A673 (cell line): ENCODE data around the gene TTR. TPM values are rescaled to one million over a fixed set of nuclear protein-coding genes. Genes with fewer than 3 reads are reported as not detected.
A peak's percentile ranks its signal among the peaks of the same experiment; 100 is the strongest.

Experiments used
- BruUV-seq: library from RNA; stranded (reverse); fragments of 400-500 nt; replicated peaks from 2 replicates; lab custom pipeline; 2021; lab: Mats Ljungman, UMichigan
- CTCF ChIA-PET: fragments of 300-600 bp; sonication (Branson Sonifier 250); formaldehyde crosslinking; loops from one replicate; lab custom pipeline; 2022; ENCODE audit warnings: antibody characterized with exemption; lab: Charles Lee
- POLR2A ChIA-PET: fragments of 300-600 bp; sonication (Branson Sonifier 250); formaldehyde crosslinking; loops from one replicate; lab custom pipeline; 2022; ENCODE audit warnings: antibody characterized with exemption; ENCODE audit not compliant: low non-redundant PET; lab: Charles Lee
- DNase-seq: peaks from one replicate; pipeline ENCODE4 v3.0.0-alpha.2; 2015; ENCODE audit warnings: low spot score
- H3K27ac ChIP-seq: fragments of 200-600 bp; sonication (generic); 2 replicates; pipeline ENCODE4 v1.5.1; 2016; ENCODE audit warnings: mixed run types, low read depth, mild to moderate bottlenecking, mixed read lengths, antibody characterized with exemption, low read length; ENCODE audit not compliant: poor library complexity, severe bottlenecking
- H3K27me3 ChIP-seq: fragments of 200-600 bp; sonication (generic); replicated peaks from 2 replicates; pipeline ENCODE4 v1.6.1; 2017; ENCODE audit warnings: mixed run types, low read depth, mild to moderate bottlenecking, mixed read lengths, antibody characterized with exemption, low read length; ENCODE audit not compliant: insufficient read depth, poor library complexity
- H3K36me3 ChIP-seq: fragments of 200-600 bp; sonication (generic); 2 replicates; pipeline ENCODE4 v1.6.1; 2016; ENCODE audit warnings: mixed run types, mild to moderate bottlenecking, mixed read lengths, antibody characterized with exemption, low read length; ENCODE audit not compliant: insufficient read depth, poor library complexity, severe bottlenecking
- H3K4me1 ChIP-seq: fragments of 200-600 bp; sonication (generic); 2 replicates; pipeline ENCODE4 v1.6.1; 2017; ENCODE audit warnings: mixed run types, mild to moderate bottlenecking, mixed read lengths, antibody characterized with exemption, low read length; ENCODE audit not compliant: insufficient read depth, poor library complexity, severe bottlenecking
- H3K4me3 ChIP-seq: fragments of 200-600 bp; sonication (generic); 2 replicates; pipeline ENCODE4 v1.5.1; 2016; ENCODE audit warnings: low read depth, mixed run types, mild to moderate bottlenecking, mixed read lengths, low read length; ENCODE audit not compliant: poor library complexity, severe bottlenecking
- H3K9me3 ChIP-seq: fragments of 200-600 bp; sonication (generic); 2 replicates; pipeline ENCODE4 v1.6.1; 2016; ENCODE audit warnings: mixed run types, low read depth, mild to moderate bottlenecking, mixed read lengths, antibody characterized with exemption, low read length; ENCODE audit not compliant: poor library complexity, severe bottlenecking
- EZH2 ChIP-seq: fragments of 200-600 bp; sonication (generic); IDR thresholded peaks from 2 replicates; pipeline ENCODE4 v1.6.1; 2017; ENCODE audit warnings: borderline replicate concordance, low read depth, mild to moderate bottlenecking, mixed read lengths, antibody characterized with exemption, low read length; ENCODE audit not compliant: poor library complexity, severe bottlenecking
- intact Hi-C: fragments of 100-400 bp; cut with micrococcal nuclease; formaldehyde crosslinking; loops from one replicate; pipeline ENCODE4 v1.10.0; 2022; ENCODE audit not compliant: unreplicated experiment
- total RNA-seq: library from RNA; stranded (reverse); gene quantifications from 2 replicates; pipeline ENCODE4 v1.2.3, GENCODE V29; 2021
- TF ChIP-seq, protein P1 (sequence below): fragments of 300-800, 200-600 bp; sonication (generic); conservative IDR thresholded peaks from 2 replicates; pipeline ENCODE4 v1.5.1; 2017; ENCODE audit warnings: low read depth, mild to moderate bottlenecking, antibody characterized with exemption, low read length, moderate library complexity, mixed read lengths

The TTR gene
- total RNA-seq, 1 experiment from 2014 or later, result not detected

DNA sequence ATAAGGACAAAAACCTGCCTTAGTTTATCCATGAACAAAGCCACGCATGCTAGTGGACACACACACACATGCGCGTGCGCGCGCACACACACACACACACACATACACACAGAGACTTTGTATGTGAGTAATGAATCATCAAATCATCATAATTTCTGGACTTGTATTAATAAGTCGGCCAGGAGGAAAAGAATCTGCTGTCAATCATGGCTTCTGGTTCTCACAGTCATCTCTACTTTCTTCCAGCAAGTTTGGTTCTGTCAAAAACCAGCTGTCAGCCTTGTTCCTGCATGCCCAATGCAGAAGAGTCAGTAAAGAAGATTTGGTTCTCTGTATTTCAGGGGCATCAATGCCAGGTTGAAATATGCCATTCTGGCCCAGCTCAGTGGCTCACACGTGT, 1.1 kb upstream of the TTR start:
- CTCF ChIA-PET, result no interaction called here

DNA sequence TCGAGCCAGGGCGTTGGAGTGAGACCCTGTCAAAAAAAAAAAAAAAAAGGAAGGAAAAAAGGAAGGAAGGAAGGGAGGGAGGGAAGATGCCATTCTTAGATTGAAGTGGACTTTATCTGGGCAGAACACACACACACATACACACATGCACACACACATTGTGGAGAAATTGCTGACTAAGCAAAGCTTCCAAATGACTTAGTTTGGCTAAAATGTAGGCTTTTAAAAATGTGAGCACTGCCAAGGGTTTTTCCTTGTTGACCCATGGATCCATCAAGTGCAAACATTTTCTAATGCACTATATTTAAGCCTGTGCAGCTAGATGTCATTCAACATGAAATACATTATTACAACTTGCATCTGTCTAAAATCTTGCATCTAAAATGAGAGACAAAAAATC, 564 bp upstream of the TTR start:
- H3K9me3 ChIP-seq, result no peaks in the 10 kb centered on the region
- no peak overlapping the region for H3K4me3 ChIP-seq
- TF ChIP-seq, protein P1, sequence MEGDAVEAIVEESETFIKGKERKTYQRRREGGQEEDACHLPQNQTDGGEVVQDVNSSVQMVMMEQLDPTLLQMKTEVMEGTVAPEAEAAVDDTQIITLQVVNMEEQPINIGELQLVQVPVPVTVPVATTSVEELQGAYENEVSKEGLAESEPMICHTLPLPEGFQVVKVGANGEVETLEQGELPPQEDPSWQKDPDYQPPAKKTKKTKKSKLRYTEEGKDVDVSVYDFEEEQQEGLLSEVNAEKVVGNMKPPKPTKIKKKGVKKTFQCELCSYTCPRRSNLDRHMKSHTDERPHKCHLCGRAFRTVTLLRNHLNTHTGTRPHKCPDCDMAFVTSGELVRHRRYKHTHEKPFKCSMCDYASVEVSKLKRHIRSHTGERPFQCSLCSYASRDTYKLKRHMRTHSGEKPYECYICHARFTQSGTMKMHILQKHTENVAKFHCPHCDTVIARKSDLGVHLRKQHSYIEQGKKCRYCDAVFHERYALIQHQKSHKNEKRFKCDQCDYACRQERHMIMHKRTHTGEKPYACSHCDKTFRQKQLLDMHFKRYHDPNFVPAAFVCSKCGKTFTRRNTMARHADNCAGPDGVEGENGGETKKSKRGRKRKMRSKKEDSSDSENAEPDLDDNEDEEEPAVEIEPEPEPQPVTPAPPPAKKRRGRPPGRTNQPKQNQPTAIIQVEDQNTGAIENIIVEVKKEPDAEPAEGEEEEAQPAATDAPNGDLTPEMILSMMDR, result no peak
- no peak for TF ChIP-seq EZH2
- H3K27ac ChIP-seq, result no peak overlapping the region
- CTCF ChIA-PET, result no interaction called here
- no TSS peak for BruUV-seq
- intact Hi-C loops, result no loop called here
- POLR2A ChIA-PET, result no interaction called here
- no peak for DNase-seq
- no peaks in the 10 kb centered on the region for H3K27me3 ChIP-seq
- H3K36me3 ChIP-seq, result no peaks in the 10 kb centered on the region
- H3K4me1 ChIP-seq, result no peaks in the 10 kb centered on the region

More for the DNA sequence above, 1.1 kb upstream of the TTR start:
- DNase-seq, result no peak
- no peak overlapping the region for H3K4me3 ChIP-seq
- no peaks in the 10 kb centered on the region for H3K36me3 ChIP-seq
- intact Hi-C loops, result no loop called here
- H3K27ac ChIP-seq, result no peak overlapping the region
- H3K27me3 ChIP-seq, result no peaks in the 10 kb centered on the region
- no peaks in the 10 kb centered on the region for H3K9me3 ChIP-seq
- no TSS peak for BruUV-seq
- POLR2A ChIA-PET, result no interaction called here
- TF ChIP-seq EZH2, result no peak
- TF ChIP-seq, protein P1, result no peak
- H3K4me1 ChIP-seq, result no peaks in the 10 kb centered on the region

DNA sequence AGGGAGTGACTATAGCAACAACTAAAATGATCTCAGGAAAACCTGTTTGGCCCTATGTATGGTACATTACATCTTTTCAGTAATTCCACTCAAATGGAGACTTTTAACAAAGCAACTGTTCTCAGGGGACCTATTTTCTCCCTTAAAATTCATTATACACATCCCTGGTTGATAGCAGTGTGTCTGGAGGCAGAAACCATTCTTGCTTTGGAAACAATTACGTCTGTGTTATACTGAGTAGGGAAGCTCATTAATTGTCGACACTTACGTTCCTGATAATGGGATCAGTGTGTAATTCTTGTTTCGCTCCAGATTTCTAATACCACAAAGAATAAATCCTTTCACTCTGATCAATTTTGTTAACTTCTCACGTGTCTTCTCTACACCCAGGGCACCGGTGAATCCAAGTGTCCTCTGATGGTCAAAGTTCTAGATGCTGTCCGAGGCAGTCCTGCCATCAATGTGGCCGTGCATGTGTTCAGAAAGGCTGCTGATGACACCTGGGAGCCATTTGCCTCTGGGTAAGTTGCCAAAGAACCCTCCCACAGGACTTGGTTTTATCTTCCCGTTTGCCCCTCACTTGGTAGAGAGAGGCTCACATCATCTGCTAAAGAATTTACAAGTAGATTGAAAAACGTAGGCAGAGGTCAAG, 955 bp downstream of the TTR start:
- no peak overlapping the region for H3K27ac ChIP-seq
- peak; percentile 8 for DNase-seq
- ChIA-PET POLR2A (no interaction called here), CTCF (no interaction called here)
- no peaks in the 10 kb centered on the region for H3K4me1 ChIP-seq
- no TSS peak for BruUV-seq
- TF ChIP-seq EZH2, result no peak
- TF ChIP-seq, protein P1, result no peak
- H3K4me3 ChIP-seq, result no peak overlapping the region
- intact Hi-C loops, result no loop called here
- H3K36me3 ChIP-seq, result no peaks in the 10 kb centered on the region
- H3K27me3 ChIP-seq, result no peaks in the 10 kb centered on the region
- no peaks in the 10 kb centered on the region for H3K9me3 ChIP-seq
